ENCODE data around the gene EN1.

GRCh38 chr2:118823633-118824032 is 23.8 kb downstream of the EN1 start:
- TF ChIP-seq TAF1 (IDR thresholded peaks at IDR 0.05; ENCODE audit: low read depth, low read length): no peak
- no peak for TF ChIP-seq POLR2AphosphoS5 (IDR thresholded peaks at IDR 0.05; ENCODE audit: low read depth, low read length)
- TF ChIP-seq POLR2A (IDR thresholded peaks at IDR 0.05; ENCODE audit: low read depth, low read length): no peak
- no peak for TF ChIP-seq SPI1 (IDR thresholded peaks at IDR 0.05; ENCODE audit: low read depth, low read length)
